ENCODE results near the gene DTNA.

Gene DTNA

GRCh38 chr18:34767601-34768027, 57.5 kb downstream of the DTNA start:
- DNase-seq (ENCODE audit: low read depth) = peak; percentile 25
- H3K4me3 ChIP-seq (ENCODE audit: low read length) = no peak overlapping the region
- TF ChIP-seq CTCF (conservative IDR thresholded peaks at IDR 0.05; ENCODE audit: low read depth, low read length) = no peak

- DNase-seq (ENCODE audit: low read depth) = no peak
- TF ChIP-seq CTCF (conservative IDR thresholded peaks at IDR 0.05; ENCODE audit: low read depth, low read length) = no peak
- H3K4me3 ChIP-seq (ENCODE audit: low read length) = no peak overlapping the region
Measured at GRCh38 chr18:34771958-34772357, 61.9 kb downstream of the DTNA start.

GRCh38 chr18:34772887-34773286, 62.8 kb downstream of the DTNA start:
- no peak for TF ChIP-seq CTCF (conservative IDR thresholded peaks at IDR 0.05; ENCODE audit: low read depth, low read length)
- no peak for DNase-seq (ENCODE audit: low read depth)
- H3K4me3 ChIP-seq (ENCODE audit: low read length) = no peak overlapping the region

- no peak overlapping the region for H3K4me3 ChIP-seq (ENCODE audit: low read length)
- no peak for TF ChIP-seq CTCF (conservative IDR thresholded peaks at IDR 0.05; ENCODE audit: low read depth, low read length)
- no peak for DNase-seq (ENCODE audit: low read depth)
Measured at GRCh38 chr18:34773378-34773777, 63.3 kb downstream of the DTNA start.

- TF ChIP-seq CTCF (conservative IDR thresholded peaks at IDR 0.05; ENCODE audit: low read depth, low read length) = no peak
- H3K4me3 ChIP-seq (ENCODE audit: low read length) = no peak overlapping the region
- peak; percentile 81 for DNase-seq (ENCODE audit: low read depth)
Measured at GRCh38 chr18:34773961-34774766, 64.1 kb downstream of the DTNA start.

GRCh38 chr18:34775461-34775860, 65.4 kb downstream of the DTNA start:
- no peak overlapping the region for H3K4me3 ChIP-seq (ENCODE audit: low read length)
- DNase-seq (ENCODE audit: low read depth) = no peak
- no peak for TF ChIP-seq CTCF (conservative IDR thresholded peaks at IDR 0.05; ENCODE audit: low read depth, low read length)

GRCh38 chr18:34779112-34779511, 69.0 kb downstream of the DTNA start:
- DNase-seq (ENCODE audit: low read depth) = no peak
- TF ChIP-seq CTCF (conservative IDR thresholded peaks at IDR 0.05; ENCODE audit: low read depth, low read length) = no peak
- no peak overlapping the region for H3K4me3 ChIP-seq (ENCODE audit: low read length)

All from retinal pigment epithelial cell (primary cell).